CD14-positive monocyte (primary cell): ENCODE results near the gene CALD1. TPM values are rescaled to one million over a fixed set of nuclear protein-coding genes. Genes with fewer than 3 reads are reported as not detected.
A peak's percentile ranks its signal among the peaks of the same experiment; 100 is the strongest.

ENCODE experiments used
- DNase-seq, 3 donors: peaks; one replicate each; pipeline ENCODE4 v3.0.0-alpha.2; 2011 to 2022
- H2AFZ ChIP-seq: 2 replicates; pipeline ENCODE4 v1.6.0; 2012; ENCODE audit warnings: mild to moderate bottlenecking, low read depth, low read length, inconsistent platforms; ENCODE audit not compliant: insufficient read depth, poor library complexity, severe bottlenecking
- H3K27ac ChIP-seq, 2 donors: 1 replicate in 1 of 2; 2 replicates in 1 of 2; pipeline ENCODE4 v1.5.1; 2012 to 2013; ENCODE audit warnings: low read length in 2 of 2, control low read depth in 1 of 2, inconsistent platforms in 1 of 2, low read depth in 1 of 2, mild to moderate bottlenecking in 1 of 2
- H3K27me3 ChIP-seq, 2 donors: one replicate each; pipeline versions ENCODE4 v1.6.0 to v1.6.1; 2011 to 2013; ENCODE audit warnings: low read length in 2 of 2; ENCODE audit not compliant: control insufficient read depth in 2 of 2, insufficient read depth in 2 of 2
- H3K36me3 ChIP-seq, 2 donors: replicated peaks in 1 of 2; 1 replicate in 1 of 2; 2 replicates in 1 of 2; pipeline versions ENCODE4 v1.5.1 to v1.6.1; 2012 to 2013; ENCODE audit warnings: low read length in 2 of 2, control low read depth in 1 of 2, inconsistent platforms in 1 of 2, mild to moderate bottlenecking in 1 of 2; ENCODE audit not compliant: insufficient read depth in 2 of 2, control insufficient read depth in 1 of 2
- H3K4me1 ChIP-seq, 2 donors: 1 replicate in 1 of 2; 2 replicates in 1 of 2; pipeline versions ENCODE4 v1.5.1 to v1.6.1; 2012 to 2013; ENCODE audit warnings: low read length in 2 of 2, control low read depth in 1 of 2, inconsistent platforms in 1 of 2, mild to moderate bottlenecking in 1 of 2, moderate library complexity in 1 of 2; ENCODE audit not compliant: insufficient read depth in 2 of 2, control insufficient read depth in 1 of 2
- H3K4me2 ChIP-seq: replicated peaks from 2 replicates; pipeline ENCODE3; 2012; ENCODE audit warnings: low read length, moderate library complexity, mild to moderate bottlenecking; ENCODE audit not compliant: poor library complexity, severe bottlenecking; ENCODE audit errors: extremely low read depth
- H3K4me3 ChIP-seq, 3 experiments: fragments of 200-600 bp in 1 of 3; sonication (generic) in 1 of 3; replicated peaks in 1 of 3; 1 replicate in 2 of 3; 2 replicates in 1 of 3; pipeline ENCODE4 v1.5.1; 2011 to 2013; ENCODE audit warnings: low read length in 3 of 3, mild to moderate bottlenecking in 3 of 3, control low read depth in 2 of 3, low read depth in 2 of 3, inconsistent platforms in 1 of 3, moderate library complexity in 1 of 3
- H3K79me2 ChIP-seq: 2 replicates; pipeline ENCODE4 v1.6.0; 2012; ENCODE audit warnings: mild to moderate bottlenecking, control low read depth, inconsistent platforms, low read length, moderate library complexity; ENCODE audit not compliant: insufficient read depth
- H3K9ac ChIP-seq: 2 replicates; pipeline ENCODE4 v1.6.0; 2017; ENCODE audit warnings: low read length, mild to moderate bottlenecking; ENCODE audit not compliant: insufficient read depth, poor library complexity, severe bottlenecking
- H3K9me3 ChIP-seq, 2 donors: replicated peaks in 1 of 2; 1 replicate in 1 of 2; 2 replicates in 1 of 2; pipeline versions ENCODE4 v1.5.1 to v1.6.1; 2012 to 2013; ENCODE audit warnings: low read length in 2 of 2, control low read depth in 1 of 2; ENCODE audit not compliant: control insufficient read depth in 1 of 2, insufficient read depth in 1 of 2
- H4K20me1 ChIP-seq: 2 replicates; pipeline ENCODE4 v1.6.0; 2012; ENCODE audit warnings: mild to moderate bottlenecking, low read length, control low read depth, moderate library complexity; ENCODE audit not compliant: insufficient read depth
- H3K27ac Mint-ChIP-seq, 7 donors: one replicate each; pipeline ENCODE4 v1.8.0; 2020; ENCODE audit warnings: mild to moderate bottlenecking in 7 of 7, mixed read lengths in 7 of 7, moderate library complexity in 6 of 7, inconsistent platforms in 2 of 7
- H3K27me3 Mint-ChIP-seq, 3 donors: one replicate each; pipeline ENCODE4 v1.8.0; 2021 to 2022; ENCODE audit warnings: low read depth in 3 of 3, mild to moderate bottlenecking in 3 of 3, mixed read lengths in 3 of 3, moderate library complexity in 3 of 3, inconsistent platforms in 1 of 3
- H3K36me3 Mint-ChIP-seq, 2 donors: one replicate each; pipeline ENCODE4 v1.8.0; 2020; ENCODE audit warnings: mixed read lengths in 2 of 2, inconsistent platforms in 1 of 2, mild to moderate bottlenecking in 1 of 2
- H3K4me1 Mint-ChIP-seq: one replicate; pipeline ENCODE4 v1.8.0; 2020; ENCODE audit warnings: mild to moderate bottlenecking, mixed read lengths
- H3K4me3 Mint-ChIP-seq, 2 donors: one replicate each; pipeline ENCODE4 v1.8.0; 2020; ENCODE audit warnings: mild to moderate bottlenecking in 2 of 2, mixed read lengths in 2 of 2, moderate library complexity in 1 of 2
- H3K9me3 Mint-ChIP-seq, 7 donors: one replicate each; pipeline ENCODE4 v1.8.0; 2020 to 2022; ENCODE audit warnings: mixed read lengths in 7 of 7, mild to moderate bottlenecking in 6 of 7, moderate library complexity in 6 of 7, inconsistent platforms in 2 of 7
- CTCF ChIP-seq: fragments of 200-600 bp; IDR thresholded peaks from one replicate; pipeline ENCODE4 v1.8.0; 2022; ENCODE audit warnings: antibody characterized with exemption, mild to moderate bottlenecking
- WGBS: methylation state at CpG from one replicate; pipeline ENCODE4 v1.1.5; 2013; ENCODE audit warnings: missing lambda C conversion rate; ENCODE audit not compliant: insufficient coverage; 5-methylcytosine and 5-hydroxymethylcytosine counted together
- intact Hi-C, 2 donors: fragments of 100-400 bp; cut with micrococcal nuclease; formaldehyde crosslinking; loops; one replicate each; pipeline versions ENCODE4 v1.15.0 to v1.15.1; 2023
- polyA plus RNA-seq, 3 donors: library from polyadenylated mRNA; depleted of rRNA in 1 of 3; unstranded in 2 of 3; stranded (reverse) in 1 of 3; fragments of 300-500 nt in 2 of 3; fragments of >200 nt in 1 of 3; fragmentation: Illumina TruSeq in 2 of 3; gene quantifications; 1 replicate in 2 of 3; 2 replicates in 1 of 3; pipeline ENCODE4 v1.2.3, GENCODE V29; 2012 to 2021

The CALD1 gene
- polyA plus RNA-seq, 3 donors, result 0.18 TPM; not detected in 2

- no peaks in the 10 kb centered on the region for H3K79me2 ChIP-seq
- 70% methylated on average over 3 of the region's 10 CpGs for WGBS
- intact Hi-C loops, result no loop called here
- no peak overlapping the region for H3K9ac ChIP-seq
- H3K27ac Mint-ChIP-seq, result no peak overlapping the region
- peaks cover 16 to 24% (median 19%) of the 10 kb centered on the region in 3 donors for H3K27me3 Mint-ChIP-seq
- DNase-seq, result no peak
- H3K9me3 Mint-ChIP-seq, result peaks cover 0 to 8% (median 2%) of the 10 kb centered on the region in 7 donors
- no peaks in the 10 kb centered on the region for H4K20me1 ChIP-seq
- no peak overlapping the region for H3K4me3 ChIP-seq
- H3K9me3 ChIP-seq, result no peaks in the 10 kb centered on the region
- H2AFZ ChIP-seq, result no peak overlapping the region
- peaks cover 16% of the 10 kb centered on the region for H3K4me1 Mint-ChIP-seq
- no peak overlapping the region for H3K4me3 Mint-ChIP-seq
- peaks cover 9 to 20% of the 10 kb centered on the region in 2 donors for H3K27me3 ChIP-seq
- H3K27ac ChIP-seq, result no peak overlapping the region
- H3K4me2 ChIP-seq, result no peak overlapping the region
- peaks cover 9 to 12% of the 10 kb centered on the region in 2 donors for H3K4me1 ChIP-seq
- H3K36me3 ChIP-seq, result no peaks in the 10 kb centered on the region
- H3K36me3 Mint-ChIP-seq, result no peaks in the 10 kb centered on the region
- no peak for TF ChIP-seq CTCF
Observed at GRCh38 chr7:134890246-134891240, 111.1 kb downstream of the CALD1 start.

DNA sequence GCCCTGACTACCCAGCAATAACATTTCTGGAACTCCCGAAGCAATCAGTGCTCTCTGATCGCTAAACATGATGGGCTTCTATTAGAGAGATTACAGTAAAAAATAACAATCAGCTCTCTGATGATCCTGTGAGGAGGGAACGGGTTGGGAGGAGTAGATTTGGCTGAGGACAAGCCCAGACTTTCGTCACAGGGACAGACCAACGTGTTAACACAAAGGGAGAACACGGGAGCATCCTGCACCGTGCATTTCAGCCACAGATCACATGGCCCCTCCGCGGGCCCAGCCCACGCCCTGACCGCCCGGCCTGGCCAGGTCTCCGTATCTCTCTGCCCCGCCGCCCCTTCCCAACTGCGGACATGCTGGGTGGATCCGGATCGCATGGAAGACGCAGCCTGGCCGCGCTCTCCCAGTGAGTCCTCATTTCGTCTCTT is 111.8 kb downstream of the CALD1 start:
- Mint-ChIP-seq H3K4me3 (peak overlapping the region in 1 of 2 donors; percentile 77), H3K4me1 (peaks cover 9% of the 10 kb centered on the region), H3K9me3 (peaks cover 5 to 15% (median 9%) of the 10 kb centered on the region in 7 donors), H3K36me3 (no peaks in the 10 kb centered on the region), H3K27ac (no peak overlapping the region), H3K27me3 (peaks cover 16 to 24% (median 19%) of the 10 kb centered on the region in 3 donors)
- no peak for DNase-seq
- H3K79me2 ChIP-seq, result no peaks in the 10 kb centered on the region
- no peak overlapping the region for H3K27ac ChIP-seq
- intact Hi-C loops, result no loop called here
- no peak for TF ChIP-seq CTCF
- H3K9ac ChIP-seq, result no peak overlapping the region
- H3K4me3 ChIP-seq, result no peak overlapping the region
- H3K36me3 ChIP-seq, result no peaks in the 10 kb centered on the region
- peaks cover 3 to 5% of the 10 kb centered on the region in 2 donors for H3K4me1 ChIP-seq
- H3K27me3 ChIP-seq, result peaks cover 9 to 20% of the 10 kb centered on the region in 2 donors
- 10% methylated on average over 14 of the region's 22 CpGs for WGBS
- H3K4me2 ChIP-seq, result peak overlapping the region; percentile 30
- H4K20me1 ChIP-seq, result no peaks in the 10 kb centered on the region
- no peak overlapping the region for H2AFZ ChIP-seq
- peaks cover 5 to 6% of the 10 kb centered on the region in 2 donors for H3K9me3 ChIP-seq
